ENCODE results near the gene FBXW8.

GRCh38 chr12:116922194-116922897 lies 11.6 kb downstream of the FBXW8 start:
- no peak for TF ChIP-seq POLR2A (IDR thresholded peaks at IDR 0.05; ENCODE audit: low read length)
- no peak for TF ChIP-seq BHLHE40 (IDR thresholded peaks at IDR 0.05; ENCODE audit: low read depth, low read length)
- TF ChIP-seq, protein P1, sequence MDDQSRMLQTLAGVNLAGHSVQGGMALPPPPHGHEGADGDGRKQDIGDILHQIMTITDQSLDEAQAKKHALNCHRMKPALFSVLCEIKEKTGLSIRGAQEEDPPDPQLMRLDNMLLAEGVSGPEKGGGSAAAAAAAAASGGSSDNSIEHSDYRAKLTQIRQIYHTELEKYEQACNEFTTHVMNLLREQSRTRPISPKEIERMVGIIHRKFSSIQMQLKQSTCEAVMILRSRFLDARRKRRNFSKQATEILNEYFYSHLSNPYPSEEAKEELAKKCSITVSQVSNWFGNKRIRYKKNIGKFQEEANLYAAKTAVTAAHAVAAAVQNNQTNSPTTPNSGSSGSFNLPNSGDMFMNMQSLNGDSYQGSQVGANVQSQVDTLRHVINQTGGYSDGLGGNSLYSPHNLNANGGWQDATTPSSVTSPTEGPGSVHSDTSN (IDR thresholded peaks at IDR 0.05) = no peak
- TF ChIP-seq CHD2 (IDR thresholded peaks at IDR 0.05; ENCODE audit: low read length, partially characterized antibody) = no peak
- no peak for TF ChIP-seq NR3C1 (IDR thresholded peaks at IDR 0.05)
